H9 (cell line): ENCODE measurements around the gene USP35. TPM values are rescaled to one million over a fixed set of nuclear protein-coding genes. Genes with fewer than 3 reads are reported as not detected.
A peak's percentile ranks its signal among the peaks of the same experiment; 100 is the strongest.

Experiments
- DNase-seq: peaks from one replicate; pipeline ENCODE4 v3.0.0-alpha.2; 2017
- H2AFZ ChIP-seq: one replicate; pipeline ENCODE4 v1.6.1; 2013; ENCODE audit warnings: mild to moderate bottlenecking, low read length, control low read depth, moderate library complexity
- H2AK5ac ChIP-seq: 2 replicates; pipeline ENCODE4 v1.6.1; 2013; ENCODE audit warnings: low read length, control low read depth, mixed read lengths; ENCODE audit not compliant: insufficient read length
- H2BK120ac ChIP-seq: one replicate; pipeline ENCODE4 v1.6.1; 2013; ENCODE audit warnings: low read depth, mild to moderate bottlenecking, low read length, control low read depth, inconsistent platforms; ENCODE audit not compliant: poor library complexity, severe bottlenecking
- H2BK12ac ChIP-seq: 2 replicates; pipeline ENCODE4 v1.6.1; 2013; ENCODE audit warnings: low read length, control low read depth, mixed read lengths, low read depth; ENCODE audit not compliant: insufficient read length
- H2BK15ac ChIP-seq: 2 replicates; pipeline ENCODE4 v1.6.1; 2013; ENCODE audit warnings: low read depth, low read length, control low read depth
- H2BK20ac ChIP-seq: one replicate; pipeline ENCODE4 v1.6.1; 2013; ENCODE audit warnings: low read depth, mild to moderate bottlenecking, low read length, control low read depth, inconsistent platforms; ENCODE audit not compliant: poor library complexity, severe bottlenecking
- H2BK5ac ChIP-seq: 2 replicates; pipeline ENCODE4 v1.6.1; 2013; ENCODE audit warnings: low read length, control low read depth, mixed read lengths; ENCODE audit not compliant: insufficient read length
- H3K14ac ChIP-seq: 2 replicates; pipeline ENCODE4 v1.6.1; 2013; ENCODE audit warnings: low read length, control low read depth; ENCODE audit not compliant: insufficient read depth
- H3K18ac ChIP-seq: 2 replicates; pipeline ENCODE4 v1.6.1; 2013; ENCODE audit warnings: low read depth, mild to moderate bottlenecking, mixed read lengths, low read length, control low read depth; ENCODE audit not compliant: insufficient read length
- H3K23ac ChIP-seq: 2 replicates; pipeline ENCODE4 v1.6.1; 2013; ENCODE audit warnings: low read length, control low read depth, mixed read lengths, low read depth; ENCODE audit not compliant: insufficient read length
- H3K23me2 ChIP-seq: 2 replicates; pipeline ENCODE4 v1.6.1; 2013; ENCODE audit warnings: low read depth, mild to moderate bottlenecking, mixed read lengths, low read length, control low read depth; ENCODE audit not compliant: insufficient read length, poor library complexity, severe bottlenecking
- H3K27ac ChIP-seq: 2 replicates; pipeline ENCODE4 v1.5.1; 2013; ENCODE audit warnings: low read length, control low read depth, mixed read lengths, low read depth; ENCODE audit not compliant: insufficient read length
- H3K27me3 ChIP-seq: 2 replicates; pipeline ENCODE4 v1.6.1; 2013; ENCODE audit warnings: low read length, control low read depth, inconsistent platforms; ENCODE audit not compliant: insufficient read depth
- H3K4ac ChIP-seq: 2 replicates; pipeline ENCODE4 v1.6.1; 2013; ENCODE audit warnings: low read depth, mild to moderate bottlenecking, control low read depth, inconsistent platforms, low read length, moderate library complexity
- H3K4me1 ChIP-seq: 2 replicates; pipeline ENCODE4 v1.6.1; 2013; ENCODE audit warnings: low read length, control low read depth, inconsistent platforms; ENCODE audit not compliant: insufficient read depth
- H3K4me2 ChIP-seq: 2 replicates; pipeline ENCODE4 v1.6.1; 2013; ENCODE audit warnings: low read length, control low read depth, mixed read lengths; ENCODE audit not compliant: insufficient read length, insufficient read depth
- H3K56ac ChIP-seq: 2 replicates; pipeline ENCODE4 v1.6.1; 2013; ENCODE audit warnings: low read depth, mild to moderate bottlenecking, mixed read lengths, low read length, control low read depth; ENCODE audit not compliant: insufficient read length
- H3K79me1 ChIP-seq: 2 replicates; pipeline ENCODE4 v1.6.1; 2013; ENCODE audit warnings: low read depth, mild to moderate bottlenecking, moderate library complexity, low read length, control low read depth, inconsistent platforms; ENCODE audit not compliant: insufficient read depth, poor library complexity, severe bottlenecking
- H3K79me2 ChIP-seq: 2 replicates; pipeline ENCODE4 v1.6.1; 2013; ENCODE audit warnings: low read length, control low read depth, inconsistent platforms; ENCODE audit not compliant: insufficient read depth
- H3K9ac ChIP-seq: 2 replicates; pipeline ENCODE4 v1.6.1; 2013; ENCODE audit warnings: low read length, control low read depth, mixed read lengths; ENCODE audit not compliant: insufficient read length; ENCODE audit errors: extremely low read depth
- H3K9me3 ChIP-seq: one replicate; pipeline ENCODE4 v1.6.1; 2013; ENCODE audit warnings: low read depth, low read length, inconsistent platforms; ENCODE audit not compliant: control insufficient read depth
- H3T11ph ChIP-seq: one replicate; pipeline ENCODE4 v1.6.1; 2013; ENCODE audit warnings: mild to moderate bottlenecking, low read length, control low read depth, inconsistent platforms
- H4K20me1 ChIP-seq: one replicate; pipeline ENCODE4 v1.6.1; 2013; ENCODE audit not compliant: control insufficient read depth, insufficient read length, insufficient read depth
- H4K5ac ChIP-seq: 2 replicates; pipeline ENCODE4 v1.6.1; 2013; ENCODE audit warnings: low read depth, mild to moderate bottlenecking, mixed read lengths, low read length, control low read depth; ENCODE audit not compliant: insufficient read length
- H4K8ac ChIP-seq: replicated peaks from 2 replicates; pipeline ENCODE4 v1.6.1; 2013; ENCODE audit warnings: low read length, control low read depth, mixed read lengths, low read depth; ENCODE audit not compliant: insufficient read length
- H4K91ac ChIP-seq: 2 replicates; pipeline ENCODE4 v1.6.1; 2013; ENCODE audit warnings: low read depth, mild to moderate bottlenecking, moderate library complexity, mixed read lengths, low read length, control low read depth; ENCODE audit not compliant: insufficient read length
- H3K27ac Mint-ChIP-seq, 3 experiments: 2 replicates in 2 of 3; 3 replicates in 1 of 3; pipeline ENCODE4 v1.8.0; 2020 to 2021; ENCODE audit warnings: mixed read lengths in 3 of 3, mild to moderate bottlenecking in 1 of 3, moderate library complexity in 1 of 3
- H3K27me3 Mint-ChIP-seq: 2 replicates; pipeline ENCODE4 v1.8.0; 2021; ENCODE audit warnings: low read depth, mild to moderate bottlenecking, moderate library complexity, mixed read lengths
- H3K36me3 Mint-ChIP-seq, 3 experiments: 2 replicates in 2 of 3; 3 replicates in 1 of 3; pipeline ENCODE4 v1.8.0; 2020 to 2021; ENCODE audit warnings: low read depth in 3 of 3, mixed read lengths in 3 of 3; ENCODE audit not compliant: insufficient read depth in 1 of 3
- H3K4me1 Mint-ChIP-seq, 2 experiments: 2 replicates each; pipeline ENCODE4 v1.8.0; 2020; ENCODE audit warnings: mixed read lengths in 2 of 2
- H3K4me3 Mint-ChIP-seq, 2 experiments: 2 replicates in 1 of 2; 3 replicates in 1 of 2; pipeline ENCODE4 v1.8.0; 2020 to 2021; ENCODE audit warnings: mild to moderate bottlenecking in 2 of 2, mixed read lengths in 2 of 2, moderate library complexity in 1 of 2
- H3K9me3 Mint-ChIP-seq, 2 experiments: 2 replicates in 1 of 2; 3 replicates in 1 of 2; pipeline ENCODE4 v1.8.0; 2020; ENCODE audit warnings: mild to moderate bottlenecking in 2 of 2, mixed read lengths in 2 of 2, moderate library complexity in 1 of 2
- CTCF ChIP-seq: fragments of 200-600 bp; sonication (generic); conservative IDR thresholded peaks from 3 replicates; pipeline ENCODE4 v1.8.0; 2021; ENCODE audit warnings: antibody characterized with exemption, mild to moderate bottlenecking
- WGBS: extraction: QIAGEN DNeasy Blood & Tissue Kit; methylation state at CpG from one replicate; pipeline ENCODE4 v1.1.7; 2013; ENCODE audit warnings: missing lambda C conversion rate, low lambda C conversion rate, mixed read lengths; ENCODE audit not compliant: insufficient read length; ENCODE audit errors: extremely low coverage; 5-methylcytosine and 5-hydroxymethylcytosine counted together
- total RNA-seq: library from RNA; stranded (reverse); gene quantifications from 2 replicates; pipeline ENCODE4 v1.2.1, GENCODE V29; 2021

The USP35 gene
- total RNA-seq, 1 experiment from 2014 or later, result 6.8 TPM

- DNase-seq, result no peak
These were observed 2.3 kb downstream of the USP35 start for GRCh38 chr11:78190871-78191538.

More at GRCh38 chr11:78190871-78191538, 2.3 kb downstream of the USP35 start:
- H3K27me3 Mint-ChIP-seq, result peaks cover 7% of the 10 kb centered on the region
- H4K91ac ChIP-seq, result no peak overlapping the region
- no peak overlapping the region for H3T11ph ChIP-seq
- H3K4ac ChIP-seq, result no peak overlapping the region
- H3K36me3 Mint-ChIP-seq, result no peaks in the 10 kb centered on the region
- H3K4me3 Mint-ChIP-seq, result peak overlapping the region in 1 of 2 experiments; percentile 61; a peak in 1 of 5 replicates
- WGBS, result no CpG with 5 or more reads among the region's 14 CpGs
- no peaks in the 10 kb centered on the region for H3K4me1 ChIP-seq
- no peaks in the 10 kb centered on the region for H3K79me2 ChIP-seq
- no peaks in the 10 kb centered on the region for H3K9me3 ChIP-seq
- peaks cover 7% of the 10 kb centered on the region for H3K23me2 ChIP-seq
- no peak overlapping the region for H3K23ac ChIP-seq
- H2AK5ac ChIP-seq, result no peak overlapping the region
- no peak for TF ChIP-seq CTCF
- no peak overlapping the region for H2BK120ac ChIP-seq
- H4K20me1 ChIP-seq, result no peaks in the 10 kb centered on the region
- H2BK12ac ChIP-seq, result no peak overlapping the region
- H3K4me2 ChIP-seq, result no peak overlapping the region
- H3K9ac ChIP-seq, result no peak overlapping the region
- no peaks in the 10 kb centered on the region; a peak in 1 of 5 replicates for H3K9me3 Mint-ChIP-seq
- peak overlapping the region in 2 of 3 experiments; percentile 52 to 75; a peak in 3 of 7 replicates for H3K27ac Mint-ChIP-seq
- no peak overlapping the region for H3K27ac ChIP-seq
- peaks cover 21 to 26% of the 10 kb centered on the region in 2 experiments for H3K4me1 Mint-ChIP-seq
- H2BK20ac ChIP-seq, result no peak overlapping the region
- H3K56ac ChIP-seq, result no peak overlapping the region
- H3K79me1 ChIP-seq, result no peaks in the 10 kb centered on the region
- no peak overlapping the region for H4K8ac ChIP-seq
- H2BK15ac ChIP-seq, result no peak overlapping the region
- no peak overlapping the region for H2AFZ ChIP-seq
- no peak overlapping the region for H4K5ac ChIP-seq
- no peak overlapping the region for H3K14ac ChIP-seq
- H3K18ac ChIP-seq, result no peak overlapping the region
- no peaks in the 10 kb centered on the region; the same call in 1 of the 2 replicates for H3K27me3 ChIP-seq
- H2BK5ac ChIP-seq, result no peak overlapping the region
